ENCODE data around the gene HIVEP2.

DNA sequence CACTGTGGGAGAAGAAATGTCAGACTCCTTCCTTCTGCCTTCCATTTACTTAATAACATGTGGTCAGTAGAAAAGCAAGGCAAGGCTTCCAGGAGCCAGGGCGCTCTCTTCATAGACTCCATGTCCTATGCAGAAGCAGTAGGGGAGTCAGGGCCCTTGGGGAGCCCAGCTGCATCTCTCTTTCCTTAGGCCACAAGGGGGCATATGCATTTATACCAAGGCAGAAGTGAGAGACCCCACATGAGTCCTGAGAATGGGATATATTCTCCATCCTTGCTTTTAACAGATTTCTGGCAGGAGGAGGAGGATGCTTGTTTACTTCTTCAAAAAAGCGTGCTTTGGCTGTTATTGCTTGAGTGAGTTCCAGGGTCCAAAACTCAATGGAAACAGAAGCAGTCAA lies 198.5 kb downstream of the HIVEP2 start:
- peak; percentile 32 for TF ChIP-seq CTCF (conservative IDR thresholded peaks at IDR 0.05; ENCODE audit: low read depth, low read length)
- TF ChIP-seq POLR2A (IDR thresholded peaks at IDR 0.05; ENCODE audit: low read depth, low read length) = no peak
- TF ChIP-seq CEBPB (IDR thresholded peaks at IDR 0.05; ENCODE audit: low read depth, low read length) = no peak
- TF ChIP-seq MXI1 (IDR thresholded peaks at IDR 0.05; ENCODE audit: borderline replicate concordance, low read depth, low read length) = no peak
- no peak for TF ChIP-seq FOS (IDR thresholded peaks at IDR 0.05; ENCODE audit: low read depth, low read length)
- no peak for TF ChIP-seq BHLHE40 (IDR thresholded peaks at IDR 0.05; ENCODE audit: low read depth, low read length)
- TF ChIP-seq NFE2L2 (IDR thresholded peaks at IDR 0.05; ENCODE audit: low read depth, low read length) = no peak
- TF ChIP-seq CHD1 (IDR thresholded peaks at IDR 0.05; ENCODE audit: low read depth, low read length) = no peak
- TF ChIP-seq, protein P1, sequence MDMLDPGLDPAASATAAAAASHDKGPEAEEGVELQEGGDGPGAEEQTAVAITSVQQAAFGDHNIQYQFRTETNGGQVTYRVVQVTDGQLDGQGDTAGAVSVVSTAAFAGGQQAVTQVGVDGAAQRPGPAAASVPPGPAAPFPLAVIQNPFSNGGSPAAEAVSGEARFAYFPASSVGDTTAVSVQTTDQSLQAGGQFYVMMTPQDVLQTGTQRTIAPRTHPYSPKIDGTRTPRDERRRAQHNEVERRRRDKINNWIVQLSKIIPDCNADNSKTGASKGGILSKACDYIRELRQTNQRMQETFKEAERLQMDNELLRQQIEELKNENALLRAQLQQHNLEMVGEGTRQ (IDR thresholded peaks at IDR 0.05; ENCODE audit: low read depth, low read length) = no peak
- TF ChIP-seq SMC3 (IDR thresholded peaks at IDR 0.05; ENCODE audit: low read depth, low read length) = peak; percentile 42; the same call in 1 of the 2 replicates
- peak; percentile 38 for TF ChIP-seq RAD21 (IDR thresholded peaks at IDR 0.05; ENCODE audit: low read length)
- no peak for TF ChIP-seq ELK1 (IDR thresholded peaks at IDR 0.05; ENCODE audit: borderline replicate concordance, low read depth, low read length)
